ENCODE measurements around the gene IFNL1. TPM values are rescaled to one million over a fixed set of nuclear protein-coding genes. Genes with fewer than 3 reads are reported as not detected.
"Not testable (repeated sequence)": the region's sequence is repeated elsewhere in the genome, so short reads cannot be mapped to it uniquely, and the experiment has no call there.

The IFNL1 gene
- total and polyA plus RNA-seq, 2 experiments from 2014 or later: not detected

GRCh38 chr19:39270036-39270871 lies 26.0 kb upstream of the IFNL1 start:
- no peaks in the 10 kb centered on the region for H3K4me1 ChIP-seq (ENCODE audit: low read depth)
- no peak overlapping the region for H3K27ac ChIP-seq
- TF ChIP-seq, protein P1, sequence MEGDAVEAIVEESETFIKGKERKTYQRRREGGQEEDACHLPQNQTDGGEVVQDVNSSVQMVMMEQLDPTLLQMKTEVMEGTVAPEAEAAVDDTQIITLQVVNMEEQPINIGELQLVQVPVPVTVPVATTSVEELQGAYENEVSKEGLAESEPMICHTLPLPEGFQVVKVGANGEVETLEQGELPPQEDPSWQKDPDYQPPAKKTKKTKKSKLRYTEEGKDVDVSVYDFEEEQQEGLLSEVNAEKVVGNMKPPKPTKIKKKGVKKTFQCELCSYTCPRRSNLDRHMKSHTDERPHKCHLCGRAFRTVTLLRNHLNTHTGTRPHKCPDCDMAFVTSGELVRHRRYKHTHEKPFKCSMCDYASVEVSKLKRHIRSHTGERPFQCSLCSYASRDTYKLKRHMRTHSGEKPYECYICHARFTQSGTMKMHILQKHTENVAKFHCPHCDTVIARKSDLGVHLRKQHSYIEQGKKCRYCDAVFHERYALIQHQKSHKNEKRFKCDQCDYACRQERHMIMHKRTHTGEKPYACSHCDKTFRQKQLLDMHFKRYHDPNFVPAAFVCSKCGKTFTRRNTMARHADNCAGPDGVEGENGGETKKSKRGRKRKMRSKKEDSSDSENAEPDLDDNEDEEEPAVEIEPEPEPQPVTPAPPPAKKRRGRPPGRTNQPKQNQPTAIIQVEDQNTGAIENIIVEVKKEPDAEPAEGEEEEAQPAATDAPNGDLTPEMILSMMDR (IDR thresholded peaks at IDR 0.05; ENCODE audit: low read depth, low read length): no peak
- peaks cover 18% of the 10 kb centered on the region for H3K27me3 ChIP-seq
- no peaks in the 10 kb centered on the region for H3K9me3 ChIP-seq (ENCODE audit: low read depth)
- H3K4me3 ChIP-seq: no peak overlapping the region
- peak in 1 of 2 donors; percentile 6 for DNase-seq (ENCODE audit: low read depth in 1 of 2, low spot score in 1 of 2)
- no peaks in the 10 kb centered on the region for H3K36me3 ChIP-seq

- H3K4me3 ChIP-seq; DNase-seq (ENCODE audit: low read depth in 1 of 2, low spot score in 1 of 2); H3K4me1 ChIP-seq (ENCODE audit: low read depth); H3K9me3 ChIP-seq (ENCODE audit: low read depth); H3K27me3 ChIP-seq; H3K27ac ChIP-seq; H3K36me3 ChIP-seq: not testable (repeated sequence)
These were observed 22.3 kb upstream of the IFNL1 start for GRCh38 chr19:39273859-39274258.

DNA sequence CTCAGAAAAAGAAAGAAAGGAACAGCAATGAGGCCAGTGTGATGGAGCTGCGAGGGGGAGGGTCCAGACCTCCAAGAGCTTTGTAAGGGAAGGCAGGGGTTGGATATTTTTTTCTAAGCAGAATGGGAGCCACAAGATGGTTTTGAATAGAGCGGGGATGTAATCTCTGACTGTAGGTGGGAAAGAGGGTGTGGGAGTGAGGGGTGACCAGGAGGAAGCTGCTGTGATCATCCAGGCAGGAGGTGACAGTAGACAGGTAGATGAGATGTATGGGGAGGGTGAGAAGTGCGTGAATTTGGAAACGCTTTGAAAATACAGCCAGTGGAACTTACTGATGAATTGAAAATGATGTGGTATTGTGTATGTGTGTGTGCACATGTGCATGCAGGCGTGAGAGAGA lies 20.6 kb upstream of the IFNL1 start:
- no peaks in the 10 kb centered on the region for H3K36me3 ChIP-seq
- DNase-seq (ENCODE audit: low read depth in 1 of 2, low spot score in 1 of 2): no peak
- H3K27me3 ChIP-seq: peaks cover 5% of the 10 kb centered on the region
- H3K4me3 ChIP-seq: no peak overlapping the region
- H3K4me1 ChIP-seq (ENCODE audit: low read depth): no peaks in the 10 kb centered on the region
- H3K27ac ChIP-seq: no peak overlapping the region
- no peaks in the 10 kb centered on the region for H3K9me3 ChIP-seq (ENCODE audit: low read depth)
- TF ChIP-seq, protein P1 (IDR thresholded peaks at IDR 0.05; ENCODE audit: low read depth, low read length): no peak

- no peaks in the 10 kb centered on the region for H3K9me3 ChIP-seq (ENCODE audit: low read depth)
- no peak overlapping the region for H3K27ac ChIP-seq
- no peaks in the 10 kb centered on the region for H3K4me1 ChIP-seq (ENCODE audit: low read depth)
- TF ChIP-seq, protein P1 (IDR thresholded peaks at IDR 0.05; ENCODE audit: low read depth, low read length): no peak
- H3K4me3 ChIP-seq: no peak overlapping the region
- H3K36me3 ChIP-seq: no peaks in the 10 kb centered on the region
- DNase-seq (ENCODE audit: low read depth in 1 of 2, low spot score in 1 of 2): no peak
- peaks cover 1% of the 10 kb centered on the region for H3K27me3 ChIP-seq
These were observed 19.5 kb upstream of the IFNL1 start for GRCh38 chr19:39276740-39277139.

DNA sequence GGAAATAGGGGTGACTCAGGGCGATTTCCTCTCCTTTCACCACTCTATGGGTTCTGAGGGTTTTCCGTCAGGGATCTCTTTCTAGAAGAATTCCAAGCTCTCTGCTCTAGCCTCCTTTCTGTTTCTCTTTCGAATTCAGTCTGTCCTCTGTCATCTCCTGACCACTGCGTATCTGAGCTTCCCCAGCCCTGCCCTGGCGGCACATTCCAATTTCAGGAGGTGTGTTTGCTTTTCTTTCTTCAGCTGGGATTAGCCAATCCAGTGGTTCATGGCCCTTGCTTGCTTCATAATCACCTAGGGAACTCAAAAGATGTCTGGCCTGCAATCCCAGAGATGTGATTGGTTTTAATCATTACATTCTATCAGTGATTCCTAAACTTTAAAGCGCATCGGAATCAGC lies 18.6 kb upstream of the IFNL1 start:
- TF ChIP-seq, protein P1 (IDR thresholded peaks at IDR 0.05; ENCODE audit: low read depth, low read length): no peak
- Histone ChIP-seq H3K27me3 (peaks cover 2% of the 10 kb centered on the region), H3K27ac (no peak overlapping the region), H3K4me3 (no peak overlapping the region), H3K9me3 (ENCODE audit: low read depth) (no peaks in the 10 kb centered on the region), H3K36me3 (no peaks in the 10 kb centered on the region), H3K4me1 (ENCODE audit: low read depth) (no peaks in the 10 kb centered on the region)
- DNase-seq (ENCODE audit: low read depth in 1 of 2, low spot score in 1 of 2): peak in 1 of 2 donors; percentile 62

- TF ChIP-seq, protein P1 (IDR thresholded peaks at IDR 0.05; ENCODE audit: low read depth, low read length): no peak
- DNase-seq (ENCODE audit: low read depth in 1 of 2, low spot score in 1 of 2): no peak
- Histone ChIP-seq H3K4me1 (ENCODE audit: low read depth) (no peaks in the 10 kb centered on the region), H3K9me3 (ENCODE audit: low read depth) (no peaks in the 10 kb centered on the region), H3K27me3 (peaks cover 18% of the 10 kb centered on the region), H3K36me3 (no peaks in the 10 kb centered on the region), H3K4me3 (no peak overlapping the region), H3K27ac (no peak overlapping the region)
These were observed 14.2 kb upstream of the IFNL1 start for GRCh38 chr19:39282021-39282420.

All from cardiac muscle cell (in vitro differentiated cells and primary cell).